GM12878 (cell line): ENCODE results near the gene MGMT. TPM values are rescaled to one million over a fixed set of nuclear protein-coding genes. Genes with fewer than 3 reads are reported as not detected.

Experiments
- ATAC-seq: fragments of 200-7000 bp; cut with Tn5 transposase; 3 replicates; pipeline ENCODE4 v1.9.1; 2020; ENCODE audit warnings: mild to moderate bottlenecking, moderate library complexity
- BruUV-seq: library from RNA; stranded (reverse); fragments of 400-500 nt; replicated peaks from 2 replicates; lab custom pipeline; 2021; lab: Mats Ljungman, UMichigan
- CTCF ChIA-PET: fragments of 300-600 bp; sonication (Branson Sonifier 250); formaldehyde crosslinking; extraction: SDS; loops from one replicate; lab custom pipeline; 2021; ENCODE audit warnings: inconsistent platforms; lab: Yijun Ruan, JAX
- POLR2A ChIA-PET: fragments of 350-600 bp; formaldehyde crosslinking; extraction: SDS; loops from one replicate; lab custom pipeline; 2021; ENCODE audit warnings: inconsistent platforms; lab: Charles Lee
- RAD21 ChIA-PET: fragments of 300-600 bp; sonication (Branson Sonifier 250); formaldehyde crosslinking; loops from one replicate; lab custom pipeline; 2023; ENCODE audit warnings: antibody characterized with exemption; ENCODE audit not compliant: unreplicated experiment; lab: Charles Lee
- SMC1A ChIA-PET: fragments of 300-600 bp; sonication (Branson Sonifier 250); formaldehyde crosslinking; loops from one replicate; lab custom pipeline; 2023; ENCODE audit not compliant: unreplicated experiment, uncharacterized antibody; lab: Charles Lee
- DNase-seq: peaks from one replicate; pipeline ENCODE4 v3.0.0-alpha.2; 2011; ENCODE audit warnings: low read depth, low spot score
- FAIRE-seq: peaks from 3 replicates; lab custom pipeline; 2011; peaks lifted over from hg19 to GRCh38; lab: Jason Lieb, UNC
- H2AFZ ChIP-seq: 2 replicates; pipeline ENCODE4 v1.6.0; 2011; ENCODE audit warnings: low read depth, low read length, control low read depth; ENCODE audit not compliant: control insufficient read depth
- H3K27ac ChIP-seq: 2 replicates; pipeline ENCODE4 v1.5.1; 2011; ENCODE audit warnings: control low read depth; ENCODE audit not compliant: control insufficient read depth, insufficient read depth
- H3K27me3 ChIP-seq, 2 experiments: replicated peaks in 1 of 2; 2 replicates each; pipeline versions ENCODE4 v1.6.0 to v1.6.1; 2011; ENCODE audit warnings: low read length in 1 of 2; ENCODE audit not compliant: control insufficient read depth in 2 of 2, insufficient read depth in 2 of 2
- H3K36me3 ChIP-seq, 2 experiments: 2 replicates each; pipeline ENCODE4 v1.5.1; 2011; ENCODE audit warnings: low read length in 1 of 2; ENCODE audit not compliant: control insufficient read depth in 2 of 2, insufficient read depth in 2 of 2
- H3K4me1 ChIP-seq: 2 replicates; pipeline ENCODE4 v1.6.1; 2011; ENCODE audit warnings: mild to moderate bottlenecking, low read length, moderate library complexity, mixed read lengths; ENCODE audit not compliant: control insufficient read depth, insufficient read depth
- H3K4me2 ChIP-seq: 2 replicates; pipeline ENCODE4 v1.6.0; 2011; ENCODE audit warnings: control low read depth; ENCODE audit not compliant: control insufficient read depth, insufficient read depth
- H3K4me3 ChIP-seq: fragments of 200-600 bp; sonication (generic); 2 replicates; pipeline ENCODE4 v1.5.1; 2016
- H3K79me2 ChIP-seq: 2 replicates; pipeline ENCODE4 v1.6.0; 2011; ENCODE audit warnings: low read length; ENCODE audit not compliant: control insufficient read depth, insufficient read depth
- H3K9ac ChIP-seq: 2 replicates; pipeline ENCODE4 v1.8.0; 2011; ENCODE audit warnings: low read length, control low read depth, mixed read lengths; ENCODE audit not compliant: control insufficient read depth, insufficient read depth
- H3K9me3 ChIP-seq: replicated peaks from 3 replicates; pipeline ENCODE4 v1.5.1; 2011; ENCODE audit warnings: mild to moderate bottlenecking, low read length; ENCODE audit not compliant: control insufficient read depth, insufficient read depth
- H4K20me1 ChIP-seq: 2 replicates; pipeline ENCODE4 v1.6.0; 2011; ENCODE audit not compliant: control insufficient read depth, insufficient read depth
- BCL11A ChIP-seq: IDR thresholded peaks from 2 replicates; pipeline ENCODE4 v1.6.1; 2011; ENCODE audit warnings: low read depth, low read length
- CBX3 ChIP-seq: fragments of 200-600 bp; sonication (generic); IDR thresholded peaks from 2 replicates; pipeline ENCODE4 v1.6.1; 2016; ENCODE audit warnings: low read depth, borderline replicate concordance
- CHD2 ChIP-seq: IDR thresholded peaks from 2 replicates; pipeline ENCODE4 v1.6.1; 2011; ENCODE audit warnings: low read depth, low read length, improper control_type of control experiment, borderline replicate concordance
- KDM1A ChIP-seq: fragments of 200-600 bp; sonication (generic); IDR thresholded peaks from 2 replicates; pipeline ENCODE4 v1.6.1; 2016; ENCODE audit warnings: borderline replicate concordance
- MYB ChIP-seq: fragments of 150-350 bp; IDR thresholded peaks from 2 replicates; pipeline ENCODE4 v1.6.1; 2014; ENCODE audit warnings: mild to moderate bottlenecking, low read depth, low read length, borderline replicate concordance
- PAX8 ChIP-seq: fragments of 450-650 bp; IDR thresholded peaks from 2 replicates; pipeline ENCODE4 v1.6.1; 2017; ENCODE audit warnings: mild to moderate bottlenecking, moderate library complexity
- RFX5 ChIP-seq: IDR thresholded peaks from 2 replicates; pipeline ENCODE4 v1.6.1; 2011; ENCODE audit warnings: low read depth, low read length, improper control_type of control experiment
- TCF3 ChIP-seq: IDR thresholded peaks from 2 replicates; pipeline ENCODE4 v1.6.1; 2012; ENCODE audit warnings: low read depth, mild to moderate bottlenecking, low read length, borderline replicate concordance; ENCODE audit not compliant: insufficient read depth
- USF1 ChIP-seq: IDR thresholded peaks from 2 replicates; pipeline ENCODE4 v1.6.1; 2011; ENCODE audit warnings: borderline replicate concordance, low read depth, mild to moderate bottlenecking, moderate library complexity, mixed read lengths, low read length; ENCODE audit not compliant: insufficient read depth; ENCODE audit errors: extremely low read length
- ZBTB11 ChIP-seq: fragments of 450-650 bp; formaldehyde crosslinking; IDR thresholded peaks from 2 replicates; pipeline ENCODE4 v1.5.0; 2022; ENCODE audit warnings: mild to moderate bottlenecking, missing genetic modification characterization
- WGBS: methylation state at CpG from one replicate; pipeline ENCODE4 v1.1.6; 2016; ENCODE audit warnings: low lambda C conversion rate; ENCODE audit not compliant: insufficient replicate concordance, insufficient coverage; ENCODE audit errors: missing lambda C conversion rate; 5-methylcytosine and 5-hydroxymethylcytosine counted together
- in situ Hi-C: fragments of 300-500 bp; cut with MboI; formaldehyde crosslinking; loops from 9 replicates; pipeline ENCODE4 v1.14.3; 2018; ENCODE audit warnings: mixed read lengths
- intact Hi-C: fragments of 100-400 bp; cut with micrococcal nuclease; formaldehyde crosslinking; loops from one replicate; pipeline ENCODE4 v1.14.2; 2022; ENCODE audit not compliant: unreplicated experiment
- polyA plus RNA-seq, 11 experiments: library from polyadenylated mRNA; depleted of rRNA in 4 of 11; unstranded in 6 of 11; stranded (reverse) in 5 of 11; fragments of >200 nt; fragmentation: Nextera tagmentation in 4 of 11; fragmentation: Illumina TruSeq in 1 of 11; extraction: Ambion mirVana in 4 of 11; extraction: Trizol in 1 of 11; gene quantifications; 1 replicate in 1 of 11; 2 replicates in 10 of 11; pipeline versions ENCODE4 v1.2.1 to v1.2.3, GENCODE V29; 2011 to 2016; ENCODE audit warnings: inconsistent platforms in 2 of 11, missing spikeins in 2 of 11, low read depth in 1 of 11
- total RNA-seq, 4 experiments: library from RNA; depleted of rRNA in 3 of 4; stranded (reverse); fragments of >200 nt in 3 of 4; fragmentation: Illumina TruSeq in 1 of 4; extraction: Trizol in 1 of 4; gene quantifications; 2 replicates each; pipeline versions ENCODE4 v1.2.1 to v1.2.3, GENCODE V29; 2013 to 2021

The MGMT gene
- total and polyA plus RNA-seq, 10 of the 15 experiments (the other 5 are each of a cell fraction or from before 2014, with no cell fraction given): 0.16 to 24.2 (median 13.3) TPM

DNA sequence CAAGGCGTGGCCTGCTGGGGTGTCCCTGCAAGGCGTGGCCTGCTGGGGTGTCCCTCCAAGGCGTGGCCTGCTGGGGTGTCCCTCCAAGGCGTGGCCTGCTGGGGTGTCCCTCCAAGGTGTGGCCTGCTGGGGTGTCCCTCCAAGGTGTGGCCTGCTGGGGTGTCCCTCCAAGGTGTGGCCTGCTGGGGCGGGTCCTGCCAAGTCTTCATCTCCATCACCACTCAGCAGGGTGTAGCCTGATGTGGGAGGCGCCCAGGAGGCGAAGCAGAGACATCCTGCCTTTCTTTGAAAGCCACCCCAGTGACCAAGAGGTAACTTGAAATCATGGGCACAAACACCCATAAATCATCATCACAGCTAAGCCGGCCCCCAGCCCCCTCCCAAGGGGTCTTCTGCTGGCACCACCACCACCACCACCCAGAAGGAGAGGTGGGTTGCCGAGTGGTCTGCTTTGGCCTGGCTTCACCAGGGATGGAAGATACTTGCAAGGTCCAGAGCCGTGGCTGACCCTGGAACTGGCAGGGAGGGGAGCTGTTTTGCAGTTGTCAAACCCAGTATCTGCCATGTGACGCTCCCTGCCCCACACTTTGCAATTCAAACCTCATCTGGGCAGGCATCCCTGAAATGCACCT, 306.4 kb downstream of the MGMT start:
- no peak overlapping the region for H3K9ac ChIP-seq
- no peaks in the 10 kb centered on the region for H3K4me1 ChIP-seq
- ChIA-PET RAD21 (no interaction called here), POLR2A (no interaction called here), SMC1A (no interaction called here), CTCF (no interaction called here)
- TF ChIP-seq RFX5 (no peak), ZBTB11 (CRISPR knock-in tag) (no peak), TCF3 (no peak), MYB (no peak), CBX3 (no peak), KDM1A (no peak), USF1 (no peak), CHD2 (no peak), BCL11A (no peak), PAX8 (no peak)
- no peaks in the 10 kb centered on the region; the same call in 2 of the 3 replicates for H3K9me3 ChIP-seq
- FAIRE-seq (no peak), ATAC-seq (no peak), DNase-seq (no peak)
- H3K79me2 ChIP-seq: no peaks in the 10 kb centered on the region
- H3K27me3 ChIP-seq: no peaks in the 10 kb centered on the region
- BruUV-seq: no TSS peak
- no peak overlapping the region for H3K4me2 ChIP-seq
- H3K4me3 ChIP-seq: no peak overlapping the region
- H2AFZ ChIP-seq: no peak overlapping the region
- no peaks in the 10 kb centered on the region for H4K20me1 ChIP-seq
- H3K36me3 ChIP-seq: no peaks in the 10 kb centered on the region; a peak in 1 of 4 replicates
- H3K27ac ChIP-seq: no peak overlapping the region
- WGBS: 68% methylated on average over 11 of the region's 11 CpGs
- intact Hi-C loops (no loop called here), in situ Hi-C loops (no loop called here)
